GM10266 (cell line): ENCODE results near the gene ABHD2.
"Not testable (repeated sequence)": the region's sequence is repeated elsewhere in the genome, so short reads cannot be mapped to it uniquely, and the experiment has no call there.

Experiments used
- DNase-seq: peaks from one replicate; pipeline ENCODE4 v3.0.0; 2012; ENCODE audit errors: extremely low spot score
- TF ChIP-seq, protein P1 (sequence below): IDR thresholded peaks from 2 replicates; pipeline ENCODE4 v1.5.1; 2012; ENCODE audit warnings: mild to moderate bottlenecking, low read depth; ENCODE audit not compliant: control insufficient read depth, insufficient read depth; ENCODE audit errors: missing control alignments

ABHD2 gene

DNA sequence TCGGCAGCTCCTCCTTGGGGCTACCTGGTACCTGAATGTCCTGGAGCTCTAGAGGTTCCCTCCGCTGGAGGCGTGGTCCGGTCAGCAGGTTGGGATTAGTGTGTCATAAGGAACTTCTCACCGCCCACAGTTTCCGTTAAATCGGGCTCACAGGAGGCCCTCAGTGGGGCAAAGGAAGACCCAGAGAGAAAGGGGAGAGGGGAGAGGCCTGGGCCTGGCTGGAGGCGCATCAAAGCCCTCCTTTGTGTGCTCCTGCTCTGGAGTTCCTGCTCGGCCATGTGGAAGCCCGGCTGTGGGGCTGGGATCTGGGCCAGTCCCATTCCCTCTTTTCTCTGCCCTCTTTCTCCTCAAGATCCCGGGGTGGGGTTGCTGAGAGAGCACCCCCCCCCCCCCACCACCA is 133.3 kb downstream of the ABHD2 start, which contains the start of gene RLBP1:
RLBP1 (minus strand) TSS at position 37 of the 400 bp plus-strand sequence. CDS start 2,604 bp downstream, outside the sequence.
- TF ChIP-seq, protein P1, sequence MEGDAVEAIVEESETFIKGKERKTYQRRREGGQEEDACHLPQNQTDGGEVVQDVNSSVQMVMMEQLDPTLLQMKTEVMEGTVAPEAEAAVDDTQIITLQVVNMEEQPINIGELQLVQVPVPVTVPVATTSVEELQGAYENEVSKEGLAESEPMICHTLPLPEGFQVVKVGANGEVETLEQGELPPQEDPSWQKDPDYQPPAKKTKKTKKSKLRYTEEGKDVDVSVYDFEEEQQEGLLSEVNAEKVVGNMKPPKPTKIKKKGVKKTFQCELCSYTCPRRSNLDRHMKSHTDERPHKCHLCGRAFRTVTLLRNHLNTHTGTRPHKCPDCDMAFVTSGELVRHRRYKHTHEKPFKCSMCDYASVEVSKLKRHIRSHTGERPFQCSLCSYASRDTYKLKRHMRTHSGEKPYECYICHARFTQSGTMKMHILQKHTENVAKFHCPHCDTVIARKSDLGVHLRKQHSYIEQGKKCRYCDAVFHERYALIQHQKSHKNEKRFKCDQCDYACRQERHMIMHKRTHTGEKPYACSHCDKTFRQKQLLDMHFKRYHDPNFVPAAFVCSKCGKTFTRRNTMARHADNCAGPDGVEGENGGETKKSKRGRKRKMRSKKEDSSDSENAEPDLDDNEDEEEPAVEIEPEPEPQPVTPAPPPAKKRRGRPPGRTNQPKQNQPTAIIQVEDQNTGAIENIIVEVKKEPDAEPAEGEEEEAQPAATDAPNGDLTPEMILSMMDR = no peak
- DNase-seq = no peak

DNA sequence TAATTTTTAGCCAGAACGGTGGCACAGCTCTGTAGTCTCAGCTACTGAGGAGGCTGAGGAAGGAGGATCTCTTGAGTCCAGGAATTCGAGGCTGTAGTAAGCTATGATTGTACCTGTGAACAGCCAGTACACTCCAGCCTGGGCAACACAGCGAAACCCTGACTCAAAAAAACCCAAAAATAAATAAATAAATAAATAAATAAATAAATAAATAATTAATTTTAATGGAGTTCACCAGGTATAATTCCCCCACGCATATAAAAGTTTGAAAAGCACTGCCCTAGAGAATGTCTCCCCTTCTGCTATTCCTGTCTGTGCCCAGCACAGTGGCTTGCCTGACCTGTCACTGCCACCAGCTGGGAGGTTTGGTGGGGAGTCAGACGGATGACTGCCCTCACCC is 137.3 kb downstream of the ABHD2 start:
- TF ChIP-seq, protein P1 = no peak
- DNase-seq = no peak

DNA sequence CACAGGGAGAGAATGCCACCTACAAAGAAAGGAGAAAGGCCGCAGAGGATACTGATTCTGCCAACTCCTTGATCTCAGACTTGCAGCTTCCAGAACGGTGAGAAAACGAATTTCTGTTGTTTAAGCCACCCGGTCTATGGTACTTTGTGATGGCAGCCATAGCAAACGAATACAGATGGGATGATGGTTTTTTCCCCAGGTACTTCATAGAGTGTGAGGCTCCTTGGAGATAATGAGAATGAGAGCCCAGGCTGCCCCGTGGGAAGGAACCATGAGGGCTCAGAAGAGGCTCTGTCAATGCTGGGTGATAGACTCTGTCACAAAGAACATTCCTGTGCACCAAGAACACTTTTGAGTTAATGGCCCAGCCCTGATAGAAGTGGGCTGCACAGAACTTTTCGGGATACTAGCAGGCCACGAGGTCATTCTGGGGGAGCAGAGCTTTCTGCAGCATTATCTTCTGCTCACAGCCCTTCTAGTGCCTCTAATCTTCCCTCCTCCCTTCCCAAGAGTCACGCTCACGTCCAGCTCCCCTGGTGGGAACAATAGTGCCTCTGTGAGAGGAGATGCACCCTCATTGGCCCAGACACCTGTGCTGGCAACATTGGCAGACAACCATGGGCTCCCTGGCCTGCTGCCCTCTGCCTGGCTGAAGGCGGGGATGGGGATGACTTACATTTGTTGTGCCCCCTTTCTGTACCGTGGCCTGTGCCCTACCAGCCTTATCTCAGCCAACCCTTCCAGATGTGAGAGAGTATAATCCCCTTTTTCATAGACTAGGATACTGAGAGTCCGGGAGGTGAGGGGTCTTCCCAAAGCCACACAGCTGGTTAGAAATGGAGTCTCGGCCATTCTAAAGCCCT is 138.3 kb downstream of the ABHD2 start:
- TF ChIP-seq, protein P1 = no peak
- DNase-seq = no peak

DNA sequence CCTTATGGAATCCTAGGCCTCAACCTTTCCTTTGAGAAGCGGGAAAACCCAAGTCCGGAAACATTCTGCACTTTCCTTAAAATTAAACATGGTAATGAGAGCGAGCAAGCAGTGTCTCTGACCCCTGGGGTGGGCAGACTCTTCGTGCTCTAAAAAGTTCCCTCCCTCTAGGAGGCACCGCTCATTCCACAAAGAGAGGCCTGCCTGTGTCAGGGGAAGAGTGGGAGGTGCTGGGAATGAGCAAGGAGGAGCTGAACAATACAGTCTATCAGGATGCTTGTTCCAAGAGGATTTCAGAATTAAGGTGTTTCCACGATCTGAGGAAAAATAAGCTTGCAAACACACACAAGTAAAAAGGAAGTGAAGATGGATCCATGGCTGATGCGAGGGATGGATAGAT is 139.2 kb downstream of the ABHD2 start:
- no peak for DNase-seq
- TF ChIP-seq, protein P1 = no peak

DNA sequence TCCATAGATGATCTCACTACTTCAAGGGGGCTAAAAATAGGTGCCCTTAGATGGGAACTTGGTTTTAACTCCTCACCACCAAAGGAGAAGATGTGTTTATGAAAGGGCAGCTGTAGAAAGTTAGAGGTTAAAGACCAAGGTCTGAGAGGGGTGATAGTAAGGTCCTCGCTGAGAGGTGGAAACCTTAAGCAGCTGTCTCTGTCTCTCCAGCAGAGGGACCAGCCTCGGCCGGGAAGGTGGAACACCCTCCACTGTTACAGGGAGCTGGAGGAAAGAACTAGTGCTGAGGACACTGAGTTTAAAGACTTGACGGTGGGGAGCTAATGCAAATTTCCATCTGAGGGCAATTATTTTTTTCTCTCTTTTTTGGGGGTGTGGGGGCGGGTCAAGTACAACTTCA is 142.0 kb downstream of the ABHD2 start:
- TF ChIP-seq, protein P1 = no peak
- DNase-seq = no peak

DNA sequence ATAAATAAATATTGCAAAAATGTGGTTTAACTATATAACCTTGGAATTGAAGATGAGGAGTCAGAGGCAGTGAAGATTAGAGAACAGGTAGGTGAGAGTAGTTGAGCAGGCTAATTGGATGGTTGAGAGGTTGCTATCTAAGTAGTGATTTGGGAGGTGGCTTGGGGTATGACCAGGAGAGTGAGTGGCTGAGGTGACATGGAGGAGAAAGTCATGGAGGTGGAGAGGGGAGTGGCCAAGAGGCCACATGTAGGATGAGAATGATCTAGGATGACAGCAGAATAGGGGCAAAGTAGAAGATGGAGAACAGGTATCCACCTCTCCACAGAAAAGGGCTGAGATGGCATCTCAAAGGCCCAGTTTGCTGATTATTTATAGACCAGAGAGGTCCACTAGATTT is 143.6 kb downstream of the ABHD2 start:
- TF ChIP-seq, protein P1 = no peak
- no peak for DNase-seq

DNA sequence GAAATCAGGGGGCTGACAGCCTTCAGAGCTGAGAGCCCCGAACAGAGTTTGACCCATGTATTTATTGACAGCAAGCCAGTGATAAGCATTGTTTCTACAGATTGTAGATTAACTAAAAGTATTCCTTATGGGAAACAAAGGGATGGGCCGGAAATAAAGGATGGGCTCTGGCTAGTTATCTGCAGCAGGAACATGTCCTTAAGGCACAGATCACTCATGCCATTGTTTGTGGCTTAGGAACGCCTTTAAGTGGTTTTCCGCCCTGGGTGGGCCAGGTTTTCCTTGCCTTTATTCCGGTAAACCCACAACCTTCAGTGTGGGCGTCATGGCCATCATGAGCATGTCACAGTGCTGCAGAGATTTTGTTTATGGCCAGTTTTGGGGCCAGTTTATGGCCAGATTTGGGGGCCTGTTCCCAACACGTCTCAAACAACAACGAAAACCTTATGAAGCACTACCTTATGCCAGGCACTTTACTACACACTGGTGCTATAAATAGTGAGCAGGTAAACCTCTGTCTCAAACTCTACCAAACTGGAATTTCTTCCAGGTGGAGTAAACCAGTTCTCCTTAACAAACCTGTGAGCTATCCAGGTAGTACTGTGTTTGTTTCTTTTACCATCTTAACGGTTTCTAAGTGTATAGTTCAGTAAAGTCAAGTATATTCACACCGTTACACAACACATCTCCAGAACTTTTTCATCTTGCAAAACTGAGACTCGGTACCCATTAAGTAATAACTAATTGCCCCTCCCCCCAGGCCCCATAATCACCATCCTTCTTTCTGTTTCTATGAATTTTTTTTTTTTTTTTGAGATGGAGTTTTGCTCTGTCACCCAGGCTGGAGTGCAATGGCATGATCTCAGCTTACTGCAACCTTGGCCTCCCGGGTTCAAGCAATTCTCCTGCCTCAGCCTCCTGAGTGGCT is 151.9 kb downstream of the ABHD2 start:
- not testable (repeated sequence) for DNase-seq
